Gastrocnemius medialis (tissue), 4 donors: ENCODE data around the gene CNTLN. TPM values are rescaled to one million over a fixed set of nuclear protein-coding genes. Genes with fewer than 3 reads are reported as not detected.

Source experiments
- ATAC-seq, 2 donors: fragments of 150-250 bp; one replicate each; pipeline ENCODE4 v1.9.1; 2016
- DNase-seq, 2 donors: peaks; one replicate each; pipeline ENCODE4 v3.0.0-alpha.2; 2019
- H3K27ac ChIP-seq, 4 donors: fragments of 200-600 bp; sonication (generic); 1 replicate in 1 of 4; 2 replicates in 3 of 4; pipeline ENCODE4 v1.5.1; 2016 to 2018; ENCODE audit warnings: mild to moderate bottlenecking in 2 of 4, moderate library complexity in 1 of 4
- H3K27me3 ChIP-seq, 3 donors: fragments of 200-600 bp; sonication (generic) in 2 of 3; 1 replicate in 1 of 3; 2 replicates in 2 of 3; pipeline versions ENCODE4 v1.5.1 to v1.6.0; 2016 to 2019; ENCODE audit warnings: mild to moderate bottlenecking in 1 of 3, moderate library complexity in 1 of 3
- H3K36me3 ChIP-seq, 2 donors: fragments of 200-600 bp; sonication (generic) in 1 of 2; one replicate each; pipeline ENCODE4 v1.5.1; 2017 to 2018
- H3K4me1 ChIP-seq, 2 donors: fragments of 200-600 bp; sonication (generic) in 1 of 2; one replicate each; pipeline ENCODE4 v1.5.1; 2016 to 2017; ENCODE audit warnings: mild to moderate bottlenecking in 2 of 2
- H3K4me3 ChIP-seq, 4 donors: fragments of 200-600 bp; sonication (generic) in 3 of 4; 1 replicate in 1 of 4; 2 replicates in 3 of 4; pipeline ENCODE4 v1.5.1; 2016 to 2019; ENCODE audit warnings: mild to moderate bottlenecking in 2 of 4
- H3K9me3 ChIP-seq, 3 donors: fragments of 200-600 bp; sonication (generic) in 2 of 3; 1 replicate in 1 of 3; 2 replicates in 2 of 3; pipeline ENCODE4 v1.5.1; 2016 to 2019
- POLR2A ChIP-seq, 2 donors: fragments of 450-650 bp; IDR thresholded peaks; one replicate each; pipeline ENCODE4 v1.6.1; 2017; ENCODE audit warnings: antibody characterized with exemption in 2 of 2, mild to moderate bottlenecking in 2 of 2, moderate library complexity in 2 of 2
- in situ Hi-C, 4 donors: fragments of 200-750 bp; cut with MboI; loops; one replicate each; pipeline versions ENCODE4 v1.15.0 to v1.8.0; 2017; ENCODE audit warnings: low sequenced_read_pairs in 4 of 4
- intact Hi-C: fragments of 100-400 bp; cut with DNase I; formaldehyde crosslinking; loops from one replicate; pipeline ENCODE4 v1.15.1; 2023; ENCODE audit warnings: low total_unique reads
- total RNA-seq, 4 donors: library from RNA; depleted of rRNA; stranded (reverse); fragments of >200 nt; gene quantifications; one replicate each; pipeline versions ENCODE4 v1.1.0 to v1.2.3, GENCODE V29; 2016
- TF ChIP-seq, protein P1 (sequence below), 5 experiments: fragments of 450-650 bp in 3 of 5; fragments of 200-600 bp in 2 of 5; sonication (generic) in 2 of 5; IDR thresholded peaks in 4 of 5; conservative IDR thresholded peaks in 1 of 5; 1 replicate in 4 of 5; 2 replicates in 1 of 5; pipeline ENCODE4 v1.5.1; 2016 to 2019; ENCODE audit warnings: antibody characterized with exemption in 5 of 5, mild to moderate bottlenecking in 3 of 5, moderate library complexity in 3 of 5

The CNTLN gene
- total RNA-seq, 4 donors from 2014 or later: 1.3 to 6.6 (median 2.4) TPM

DNA sequence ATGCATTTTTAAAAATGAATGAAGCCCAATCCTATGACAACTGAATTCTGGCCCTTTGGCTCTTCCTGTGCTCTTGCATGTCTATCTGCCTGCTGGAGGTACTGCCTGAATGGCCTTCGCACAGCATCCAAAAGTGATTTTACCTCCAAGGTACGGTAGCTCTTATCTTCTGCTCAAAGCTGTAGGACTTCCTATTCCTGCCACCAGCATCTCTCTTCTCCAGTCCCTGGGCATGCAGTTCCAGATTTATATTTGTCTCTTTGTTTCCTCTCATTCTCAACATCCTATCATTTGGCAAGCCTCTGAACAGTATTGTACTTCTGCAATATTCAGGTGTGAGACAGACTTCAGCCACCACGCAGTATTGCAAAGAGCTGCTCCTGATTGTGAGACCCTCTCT, 400.3 kb downstream of the CNTLN start:
- ATAC-seq (no peak), DNase-seq (no peak)
- H3K4me3 ChIP-seq: no peak overlapping the region
- no peaks in the 10 kb centered on the region for H3K27me3 ChIP-seq
- intact Hi-C loops: no loop called here
- no peak for TF ChIP-seq POLR2A (IDR thresholded peaks at IDR 0.05)
- TF ChIP-seq, protein P1, sequence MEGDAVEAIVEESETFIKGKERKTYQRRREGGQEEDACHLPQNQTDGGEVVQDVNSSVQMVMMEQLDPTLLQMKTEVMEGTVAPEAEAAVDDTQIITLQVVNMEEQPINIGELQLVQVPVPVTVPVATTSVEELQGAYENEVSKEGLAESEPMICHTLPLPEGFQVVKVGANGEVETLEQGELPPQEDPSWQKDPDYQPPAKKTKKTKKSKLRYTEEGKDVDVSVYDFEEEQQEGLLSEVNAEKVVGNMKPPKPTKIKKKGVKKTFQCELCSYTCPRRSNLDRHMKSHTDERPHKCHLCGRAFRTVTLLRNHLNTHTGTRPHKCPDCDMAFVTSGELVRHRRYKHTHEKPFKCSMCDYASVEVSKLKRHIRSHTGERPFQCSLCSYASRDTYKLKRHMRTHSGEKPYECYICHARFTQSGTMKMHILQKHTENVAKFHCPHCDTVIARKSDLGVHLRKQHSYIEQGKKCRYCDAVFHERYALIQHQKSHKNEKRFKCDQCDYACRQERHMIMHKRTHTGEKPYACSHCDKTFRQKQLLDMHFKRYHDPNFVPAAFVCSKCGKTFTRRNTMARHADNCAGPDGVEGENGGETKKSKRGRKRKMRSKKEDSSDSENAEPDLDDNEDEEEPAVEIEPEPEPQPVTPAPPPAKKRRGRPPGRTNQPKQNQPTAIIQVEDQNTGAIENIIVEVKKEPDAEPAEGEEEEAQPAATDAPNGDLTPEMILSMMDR (IDR thresholded peaks at IDR 0.05 in 4 of 5, conservative IDR thresholded peaks at IDR 0.05 in 1 of 5): no peak
- in situ Hi-C loops: loop anchor here in 1 of 4 donors (10.0 to 25.0 kb wide), 2 partner anchors 270 to 677 kb away; no protein-coding TSS in a partner anchor
- H3K9me3 ChIP-seq: no peaks in the 10 kb centered on the region
- no peaks in the 10 kb centered on the region for H3K36me3 ChIP-seq
- no peaks in the 10 kb centered on the region for H3K4me1 ChIP-seq
- H3K27ac ChIP-seq: no peak overlapping the region

DNA sequence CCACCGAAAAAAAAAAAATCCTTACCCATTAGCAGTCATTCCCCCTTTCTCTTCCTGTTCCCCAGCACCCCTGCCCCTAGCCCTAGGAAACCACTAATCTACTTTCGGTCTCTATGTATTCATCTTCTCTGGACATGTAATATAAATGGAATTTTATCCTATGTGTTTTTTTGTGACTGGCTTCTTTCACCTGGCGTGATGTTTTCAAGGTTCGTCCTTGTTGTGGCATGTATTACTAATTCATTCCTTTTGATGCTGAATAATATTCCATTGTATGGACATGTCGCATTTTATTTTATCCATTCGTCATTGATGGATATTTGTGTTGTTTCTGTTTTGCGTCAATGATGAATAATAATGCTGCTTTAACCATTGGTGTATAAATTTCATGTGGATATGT, 401.2 kb downstream of the CNTLN start:
- no peak for DNase-seq

DNA sequence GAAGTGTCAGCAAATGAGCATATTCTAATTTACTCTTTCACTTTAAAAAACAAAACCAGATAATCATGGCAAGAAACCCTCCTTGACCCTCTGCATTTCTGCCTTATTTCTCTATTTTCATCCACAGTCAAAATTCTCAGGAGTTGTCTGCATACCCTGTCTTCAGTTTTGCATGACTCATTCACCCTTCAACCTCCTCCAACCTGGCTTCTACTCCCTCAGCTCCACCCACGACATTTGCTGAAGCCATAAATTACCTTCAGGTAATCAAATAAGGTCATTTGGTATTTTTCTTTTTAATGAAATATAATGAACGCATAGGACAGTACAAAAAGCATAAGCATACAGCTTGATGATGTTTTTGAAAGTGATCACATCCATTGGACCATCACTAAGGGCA, 416.2 kb downstream of the CNTLN start:
- in situ Hi-C loops: no loop called here
- no peaks in the 10 kb centered on the region for H3K4me1 ChIP-seq
- ATAC-seq: no peak
- H3K27me3 ChIP-seq: no peaks in the 10 kb centered on the region
- no peak for DNase-seq
- no peaks in the 10 kb centered on the region for H3K36me3 ChIP-seq
- no peak overlapping the region for H3K27ac ChIP-seq
- H3K9me3 ChIP-seq: no peaks in the 10 kb centered on the region
- no peak overlapping the region for H3K4me3 ChIP-seq
- no peak for TF ChIP-seq POLR2A (IDR thresholded peaks at IDR 0.05)
- TF ChIP-seq, protein P1 (IDR thresholded peaks at IDR 0.05 in 4 of 5, conservative IDR thresholded peaks at IDR 0.05 in 1 of 5): no peak
- intact Hi-C loops: no loop called here

More for the DNA sequence above, 401.2 kb downstream of the CNTLN start:
- Histone ChIP-seq H3K27ac (no peak overlapping the region), H3K36me3 (no peaks in the 10 kb centered on the region), H3K4me3 (no peak overlapping the region), H3K9me3 (no peaks in the 10 kb centered on the region), H3K4me1 (no peaks in the 10 kb centered on the region), H3K27me3 (no peaks in the 10 kb centered on the region)
- in situ Hi-C loops (loop anchor here in 1 of 4 donors (10.0 to 25.0 kb wide), 2 partner anchors 269 to 676 kb away; no protein-coding TSS in a partner anchor), intact Hi-C loops (no loop called here)
- no peak for ATAC-seq
- no peak for TF ChIP-seq POLR2A (IDR thresholded peaks at IDR 0.05)
- TF ChIP-seq, protein P1 (IDR thresholded peaks at IDR 0.05 in 4 of 5, conservative IDR thresholded peaks at IDR 0.05 in 1 of 5): no peak
